Measurements from ENCODE around the gene PRRC1. TPM values are rescaled to one million over a fixed set of nuclear protein-coding genes. Genes with fewer than 3 reads are reported as not detected.

The PRRC1 gene
- total RNA-seq, 1 donor from 2014 or later = 80.9 TPM

DNA sequence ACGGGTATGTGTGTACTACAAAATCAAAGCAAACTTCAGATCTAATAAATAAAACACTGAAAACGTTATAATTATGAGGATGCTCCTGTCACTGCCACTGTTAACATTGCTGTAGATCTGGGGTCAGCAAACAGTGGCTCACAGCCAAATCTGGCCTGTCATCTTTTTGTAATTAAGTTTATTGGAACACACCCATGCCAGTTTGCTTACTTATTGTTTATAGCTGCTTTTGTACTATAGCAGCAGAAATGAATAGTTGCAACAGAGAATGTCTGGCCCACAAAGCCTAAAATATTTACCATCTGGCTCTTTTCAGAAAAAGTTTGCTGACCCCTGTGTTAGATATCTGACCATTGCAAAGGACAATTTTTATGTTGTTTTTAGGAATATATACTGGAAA lies 32.1 kb downstream of the PRRC1 start:
- Mint-ChIP-seq H3K36me3 (ENCODE audit: insufficient read depth) (peaks cover 43% of the 10 kb centered on the region), H3K27me3 (no peaks in the 10 kb centered on the region), H3K4me3 (ENCODE audit: low read depth) (no peak overlapping the region), H3K9me3 (ENCODE audit: low read depth) (peaks cover 12% of the 10 kb centered on the region), H3K27ac (no peak overlapping the region), H3K4me1 (ENCODE audit: low read depth) (peaks cover 6% of the 10 kb centered on the region)
- no peak for DNase-seq (ENCODE audit: low spot score, unreplicated experiment)
- no peak for TF ChIP-seq CTCF (IDR thresholded peaks at IDR 0.05; ENCODE audit: unreplicated experiment)

DNA sequence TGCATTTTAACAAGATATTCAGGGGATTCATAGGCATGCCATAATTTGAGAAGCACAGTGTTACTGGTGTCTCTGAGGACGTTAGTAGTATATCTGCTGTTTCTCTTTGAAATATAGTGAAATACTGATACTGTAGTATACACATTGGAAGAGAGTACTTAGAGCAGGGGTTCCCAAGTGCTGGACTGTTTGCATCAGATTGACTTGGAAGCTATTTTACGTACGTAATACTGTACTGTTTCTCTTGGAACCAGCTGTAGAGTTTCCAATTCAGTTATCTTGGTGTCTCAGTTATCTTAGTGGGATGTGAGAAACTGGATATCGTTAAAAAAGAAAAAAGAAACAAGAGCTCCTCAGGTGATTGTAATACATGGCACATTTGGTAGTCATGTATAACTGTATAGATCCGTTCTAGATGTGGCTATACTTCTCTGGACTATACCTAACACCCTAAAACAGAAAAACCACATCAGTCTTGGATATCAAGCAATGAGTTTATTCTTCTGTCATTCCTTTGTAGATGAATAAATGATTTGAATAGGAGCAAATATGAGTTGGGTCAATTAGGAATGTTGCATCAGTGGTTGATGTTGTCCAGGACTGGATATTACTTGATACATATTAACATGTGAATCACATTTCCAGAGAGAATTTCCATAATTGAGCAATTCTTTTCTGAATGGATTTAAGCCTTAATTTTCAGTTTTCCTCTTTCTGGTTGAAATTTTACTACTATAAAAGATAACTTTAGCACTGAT lies 33.4 kb downstream of the PRRC1 start:
- peaks cover 9% of the 10 kb centered on the region for H3K4me1 Mint-ChIP-seq (ENCODE audit: low read depth)
- H3K4me3 Mint-ChIP-seq (ENCODE audit: low read depth) = no peak overlapping the region
- no peak for TF ChIP-seq CTCF (IDR thresholded peaks at IDR 0.05; ENCODE audit: unreplicated experiment)
- no peak for DNase-seq (ENCODE audit: low spot score, unreplicated experiment)
- H3K27me3 Mint-ChIP-seq = no peaks in the 10 kb centered on the region
- H3K27ac Mint-ChIP-seq = no peak overlapping the region
- H3K9me3 Mint-ChIP-seq (ENCODE audit: low read depth) = peaks cover 5% of the 10 kb centered on the region
- peaks cover 36% of the 10 kb centered on the region for H3K36me3 Mint-ChIP-seq (ENCODE audit: insufficient read depth)

GRCh38 chr5:127551410-127552041 lies 34.1 kb downstream of the PRRC1 start:
- no peaks in the 10 kb centered on the region for H3K9me3 Mint-ChIP-seq (ENCODE audit: low read depth)
- no peak overlapping the region for H3K4me3 Mint-ChIP-seq (ENCODE audit: low read depth)
- peaks cover 29% of the 10 kb centered on the region for H3K36me3 Mint-ChIP-seq (ENCODE audit: insufficient read depth)
- no peak for TF ChIP-seq CTCF (IDR thresholded peaks at IDR 0.05; ENCODE audit: unreplicated experiment)
- H3K27me3 Mint-ChIP-seq = no peaks in the 10 kb centered on the region
- DNase-seq (ENCODE audit: low spot score, unreplicated experiment) = no peak
- H3K27ac Mint-ChIP-seq = no peak overlapping the region
- peaks cover 14% of the 10 kb centered on the region for H3K4me1 Mint-ChIP-seq (ENCODE audit: low read depth)

DNA sequence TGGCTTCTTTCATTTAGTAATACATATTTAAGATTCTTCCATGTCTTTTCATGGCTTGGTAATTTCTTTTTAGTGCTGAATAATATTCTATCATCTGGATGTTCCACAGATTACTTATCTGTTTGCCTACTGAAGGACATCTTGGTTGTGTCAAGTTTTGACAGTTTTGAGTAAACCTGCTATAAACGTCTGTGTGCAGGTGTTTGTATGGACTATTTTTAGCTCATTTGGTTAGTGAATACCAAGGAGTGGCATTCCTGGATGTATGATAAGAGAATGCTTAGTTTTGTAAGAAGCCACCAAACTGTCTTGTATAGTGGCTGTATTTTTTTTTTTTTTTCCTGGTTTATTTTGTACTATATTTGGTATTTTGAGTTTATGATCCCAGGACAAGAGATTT lies 38.4 kb downstream of the PRRC1 start:
- peak overlapping the region; percentile 47 for H3K27ac Mint-ChIP-seq
- H3K9me3 Mint-ChIP-seq (ENCODE audit: low read depth) = no peaks in the 10 kb centered on the region
- no peaks in the 10 kb centered on the region for H3K27me3 Mint-ChIP-seq
- peaks cover 14% of the 10 kb centered on the region for H3K4me1 Mint-ChIP-seq (ENCODE audit: low read depth)
- no peak overlapping the region for H3K4me3 Mint-ChIP-seq (ENCODE audit: low read depth)
- TF ChIP-seq CTCF (IDR thresholded peaks at IDR 0.05; ENCODE audit: unreplicated experiment) = no peak
- peaks cover 20% of the 10 kb centered on the region for H3K36me3 Mint-ChIP-seq (ENCODE audit: insufficient read depth)
- DNase-seq (ENCODE audit: low spot score, unreplicated experiment) = no peak

- Mint-ChIP-seq H3K36me3 (ENCODE audit: insufficient read depth) (peaks cover 18% of the 10 kb centered on the region), H3K27ac (no peak overlapping the region), H3K4me3 (ENCODE audit: low read depth) (no peak overlapping the region), H3K9me3 (ENCODE audit: low read depth) (no peaks in the 10 kb centered on the region), H3K4me1 (ENCODE audit: low read depth) (peaks cover 14% of the 10 kb centered on the region), H3K27me3 (no peaks in the 10 kb centered on the region)
- no peak for TF ChIP-seq CTCF (IDR thresholded peaks at IDR 0.05; ENCODE audit: unreplicated experiment)
- DNase-seq (ENCODE audit: low spot score, unreplicated experiment) = no peak
Measured at GRCh38 chr5:127556609-127557334, 39.3 kb downstream of the PRRC1 start.
